Gastrocnemius medialis (tissue), 4 donors: ENCODE results near the gene AP2B1.

Experiments
- POLR2A ChIP-seq, 2 donors: fragments of 450-650 bp; IDR thresholded peaks; one replicate each; pipeline ENCODE4 v1.6.1; 2017; ENCODE audit warnings: antibody characterized with exemption in 2 of 2, mild to moderate bottlenecking in 2 of 2, moderate library complexity in 2 of 2
- TF ChIP-seq, protein P1 (sequence below), 5 experiments: fragments of 450-650 bp in 3 of 5; fragments of 200-600 bp in 2 of 5; sonication (generic) in 2 of 5; IDR thresholded peaks in 4 of 5; conservative IDR thresholded peaks in 1 of 5; 1 replicate in 4 of 5; 2 replicates in 1 of 5; pipeline ENCODE4 v1.5.1; 2016 to 2019; ENCODE audit warnings: antibody characterized with exemption in 5 of 5, mild to moderate bottlenecking in 3 of 5, moderate library complexity in 3 of 5

DNA sequence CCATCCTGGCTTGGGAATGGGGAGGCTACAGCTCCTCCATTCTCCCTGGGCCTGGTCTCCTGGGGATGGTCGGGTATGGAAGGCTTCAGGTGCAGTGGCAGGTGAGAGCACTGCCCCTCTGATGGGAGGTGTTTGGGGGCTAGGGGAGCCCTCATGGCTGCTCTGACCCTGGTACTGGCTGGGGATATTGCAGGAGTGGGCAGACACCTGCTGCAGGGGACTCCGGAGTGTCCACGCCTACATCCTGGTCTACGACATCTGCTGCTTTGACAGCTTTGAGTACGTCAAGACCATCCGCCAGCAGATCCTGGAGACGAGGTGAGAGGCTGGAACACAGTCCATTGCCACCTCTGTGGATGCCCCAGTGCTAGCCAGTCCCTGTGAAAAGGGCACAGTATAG is 153.1 kb downstream of the AP2B1 start:
- TF ChIP-seq, protein P1, sequence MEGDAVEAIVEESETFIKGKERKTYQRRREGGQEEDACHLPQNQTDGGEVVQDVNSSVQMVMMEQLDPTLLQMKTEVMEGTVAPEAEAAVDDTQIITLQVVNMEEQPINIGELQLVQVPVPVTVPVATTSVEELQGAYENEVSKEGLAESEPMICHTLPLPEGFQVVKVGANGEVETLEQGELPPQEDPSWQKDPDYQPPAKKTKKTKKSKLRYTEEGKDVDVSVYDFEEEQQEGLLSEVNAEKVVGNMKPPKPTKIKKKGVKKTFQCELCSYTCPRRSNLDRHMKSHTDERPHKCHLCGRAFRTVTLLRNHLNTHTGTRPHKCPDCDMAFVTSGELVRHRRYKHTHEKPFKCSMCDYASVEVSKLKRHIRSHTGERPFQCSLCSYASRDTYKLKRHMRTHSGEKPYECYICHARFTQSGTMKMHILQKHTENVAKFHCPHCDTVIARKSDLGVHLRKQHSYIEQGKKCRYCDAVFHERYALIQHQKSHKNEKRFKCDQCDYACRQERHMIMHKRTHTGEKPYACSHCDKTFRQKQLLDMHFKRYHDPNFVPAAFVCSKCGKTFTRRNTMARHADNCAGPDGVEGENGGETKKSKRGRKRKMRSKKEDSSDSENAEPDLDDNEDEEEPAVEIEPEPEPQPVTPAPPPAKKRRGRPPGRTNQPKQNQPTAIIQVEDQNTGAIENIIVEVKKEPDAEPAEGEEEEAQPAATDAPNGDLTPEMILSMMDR (IDR thresholded peaks at IDR 0.05 in 4 of 5, conservative IDR thresholded peaks at IDR 0.05 in 1 of 5): no peak
- no peak for TF ChIP-seq POLR2A (IDR thresholded peaks at IDR 0.05)
